ENCODE measurements around the gene VAV1. TPM values are rescaled to one million over a fixed set of nuclear protein-coding genes. Genes with fewer than 3 reads are reported as not detected.

Gene VAV1
- total RNA-seq, 4 donors from 2014 or later = 1.7 to 4.3 (median 2.6) TPM

- TF ChIP-seq CTCF (IDR thresholded peaks at IDR 0.05) = no peak
- TF ChIP-seq POLR2A (IDR thresholded peaks at IDR 0.05) = no peak
- 87 to 94% methylated on average over 2 of the region's 2 CpGs for WGBS, 2 donors
- H3K27me3 ChIP-seq = no peaks in the 10 kb centered on the region
- H3K4me1 ChIP-seq = no peaks in the 10 kb centered on the region
- no peaks in the 10 kb centered on the region for H3K36me3 ChIP-seq
- no peaks in the 10 kb centered on the region for H3K9me3 ChIP-seq
- intact Hi-C loops (cut with DNase I) = no loop called here
- H3K4me3 ChIP-seq (replicated peaks in 1 of 3) = no peak overlapping the region
- no peak for DNase-seq
- H3K27ac ChIP-seq = no peak overlapping the region
Measured at GRCh38 chr19:6888967-6889366, 116.5 kb downstream of the VAV1 start.

GRCh38 chr19:6890401-6890913, 117.9 kb downstream of the VAV1 start:
- 51 to 57% methylated on average over 3 of the region's 3 CpGs for WGBS, 2 donors
- H3K9me3 ChIP-seq = no peaks in the 10 kb centered on the region
- TF ChIP-seq CTCF (IDR thresholded peaks at IDR 0.05) (no peak), POLR2A (IDR thresholded peaks at IDR 0.05) (no peak)
- H3K27me3 ChIP-seq = no peaks in the 10 kb centered on the region
- intact Hi-C loops (cut with DNase I) = no loop called here
- no peak overlapping the region for H3K4me3 ChIP-seq (replicated peaks in 1 of 3)
- DNase-seq = no peak
- H3K27ac ChIP-seq = no peak overlapping the region
- H3K36me3 ChIP-seq = no peaks in the 10 kb centered on the region
- H3K4me1 ChIP-seq = no peaks in the 10 kb centered on the region

GRCh38 chr19:6890938-6891337, 118.4 kb downstream of the VAV1 start:
- no peak overlapping the region for H3K27ac ChIP-seq
- no peaks in the 10 kb centered on the region for H3K9me3 ChIP-seq
- H3K4me3 ChIP-seq (replicated peaks in 1 of 3) = no peak overlapping the region
- TF ChIP-seq POLR2A (IDR thresholded peaks at IDR 0.05) (no peak), CTCF (IDR thresholded peaks at IDR 0.05) (no peak)
- no peaks in the 10 kb centered on the region for H3K36me3 ChIP-seq
- DNase-seq = no peak
- no peaks in the 10 kb centered on the region for H3K27me3 ChIP-seq
- no peaks in the 10 kb centered on the region for H3K4me1 ChIP-seq
- WGBS, 2 donors = 65 to 70% methylated on average over 8 of the region's 8 CpGs
- intact Hi-C loops (cut with DNase I) = no loop called here

GRCh38 chr19:6891761-6892385, 119.4 kb downstream of the VAV1 start:
- no peak for DNase-seq
- Histone ChIP-seq H3K36me3 (no peaks in the 10 kb centered on the region), H3K9me3 (no peaks in the 10 kb centered on the region), H3K27ac (no peak overlapping the region), H3K4me1 (no peaks in the 10 kb centered on the region), H3K4me3 (replicated peaks in 1 of 3) (no peak overlapping the region), H3K27me3 (no peaks in the 10 kb centered on the region)
- intact Hi-C loops (cut with DNase I) = no loop called here
- 74 to 77% methylated on average over 8 of the region's 8 CpGs for WGBS, 2 donors
- TF ChIP-seq POLR2A (IDR thresholded peaks at IDR 0.05) = no peak
- no peak for TF ChIP-seq CTCF (IDR thresholded peaks at IDR 0.05)

GRCh38 chr19:6894313-6894712, 121.8 kb downstream of the VAV1 start:
- no peaks in the 10 kb centered on the region for H3K9me3 ChIP-seq
- no peak overlapping the region for H3K27ac ChIP-seq
- 71 to 83% methylated on average over 1 of the region's 1 CpG for WGBS, 2 donors
- no peak overlapping the region for H3K4me3 ChIP-seq (replicated peaks in 1 of 3)
- no peak for TF ChIP-seq POLR2A (IDR thresholded peaks at IDR 0.05)
- TF ChIP-seq CTCF (IDR thresholded peaks at IDR 0.05) = no peak
- no peaks in the 10 kb centered on the region for H3K36me3 ChIP-seq
- no peaks in the 10 kb centered on the region for H3K27me3 ChIP-seq
- intact Hi-C loops (cut with DNase I) = no loop called here
- no peaks in the 10 kb centered on the region for H3K4me1 ChIP-seq
- DNase-seq = no peak

Measured in thyroid gland (tissue), 4 donors.